Measurements from ENCODE around the gene ZDHHC24. TPM values are rescaled to one million over a fixed set of nuclear protein-coding genes. Genes with fewer than 3 reads are reported as not detected.
A peak's percentile ranks its signal among the peaks of the same experiment; 100 is the strongest.

The ZDHHC24 gene
- total and polyA plus RNA-seq, 7 experiments from 2014 or later: 7.8 to 24.5 (median 17.9) TPM

GRCh38 chr11:66491315-66491935 is 54.4 kb downstream of the ZDHHC24 start:
- intact Hi-C loops (cut with micrococcal nuclease): no loop called here
- no peak overlapping the region for H3K4me3 Mint-ChIP-seq
- no peak overlapping the region for H3K27ac ChIP-seq (ENCODE audit: low read depth, low read length)
- no peak overlapping the region for H3K4me3 ChIP-seq (ENCODE audit: low read length)
- POLR2A ChIA-PET: interaction anchor here (0.7 kb wide), 1 partner anchor 745 kb away, joined by 3 read pairs; no protein-coding TSS in a partner anchor
- DNase-seq: no peak
- H3K4me1 Mint-ChIP-seq: no peaks in the 10 kb centered on the region
- no peak for ATAC-seq
- H3K27me3 Mint-ChIP-seq: no peaks in the 10 kb centered on the region
- no peaks in the 10 kb centered on the region for H3K9me3 Mint-ChIP-seq
- H3K27ac Mint-ChIP-seq: peak overlapping the region in 1 of 9 donors; percentile 14
- CTCF ChIA-PET: no interaction called here
- peaks cover 0 to 81% (median 0%) of the 10 kb centered on the region in 3 experiments for H3K36me3 ChIP-seq (ENCODE audit: control insufficient read depth in 2 of 3, insufficient read depth in 3 of 3, low read length in 3 of 3)
- peaks cover 0 to 26% (median 5%) of the 10 kb centered on the region in 5 donors for H3K36me3 Mint-ChIP-seq
- no peaks in the 10 kb centered on the region for H3K9me3 ChIP-seq (ENCODE audit: control insufficient read depth in 2 of 3, low read length in 3 of 3)
- H3K27me3 ChIP-seq (ENCODE audit: control insufficient read depth in 2 of 2, insufficient read depth in 2 of 2, low read length in 2 of 2): no peaks in the 10 kb centered on the region
- no peaks in the 10 kb centered on the region for H3K4me1 ChIP-seq (ENCODE audit: control insufficient read depth in 2 of 2, insufficient read depth in 2 of 2, low read length in 2 of 2)

GRCh38 chr11:66489636-66490035 is 56.2 kb downstream of the ZDHHC24 start:
- Histone ChIP-seq H3K4me1 (ENCODE audit: control insufficient read depth in 2 of 2, insufficient read depth in 2 of 2, low read length in 2 of 2) (no peaks in the 10 kb centered on the region), H3K9me3 (ENCODE audit: control insufficient read depth in 2 of 3, low read length in 3 of 3) (no peaks in the 10 kb centered on the region), H3K4me3 (ENCODE audit: low read length) (no peak overlapping the region), H3K36me3 (ENCODE audit: control insufficient read depth in 2 of 3, insufficient read depth in 3 of 3, low read length in 3 of 3) (peaks cover 0 to 87% (median 0%) of the 10 kb centered on the region in 3 experiments), H3K27ac (ENCODE audit: low read depth, low read length) (no peak overlapping the region), H3K27me3 (ENCODE audit: control insufficient read depth in 2 of 2, insufficient read depth in 2 of 2, low read length in 2 of 2) (no peaks in the 10 kb centered on the region)
- H3K9me3 Mint-ChIP-seq: no peaks in the 10 kb centered on the region
- no peak overlapping the region for H3K27ac Mint-ChIP-seq
- ChIA-PET CTCF (interaction anchor here (0.6 kb wide), 1 partner anchor 345 kb away, joined by 4 read pairs; no protein-coding TSS in a partner anchor), POLR2A (interaction anchor here (1.0 kb wide), 1 partner anchor 12 kb away, joined by 3 read pairs; no protein-coding TSS in a partner anchor)
- H3K4me3 Mint-ChIP-seq: no peak overlapping the region
- intact Hi-C loops (cut with micrococcal nuclease): loop anchor here in 1 of 2 donors (10.0 kb wide), 1 partner anchor 125 kb away; the partner anchor contains the start of gene RBM14
- no peak for ATAC-seq
- no peaks in the 10 kb centered on the region for H3K27me3 Mint-ChIP-seq
- H3K4me1 Mint-ChIP-seq: no peaks in the 10 kb centered on the region
- H3K36me3 Mint-ChIP-seq: peaks cover 0 to 19% (median 5%) of the 10 kb centered on the region in 5 donors
- no peak for DNase-seq

GRCh38 chr11:66488957-66489356 is 56.9 kb downstream of the ZDHHC24 start:
- DNase-seq (no peak), ATAC-seq (no peak)
- Histone ChIP-seq H3K27ac (ENCODE audit: low read depth, low read length) (no peak overlapping the region), H3K36me3 (ENCODE audit: control insufficient read depth in 2 of 3, insufficient read depth in 3 of 3, low read length in 3 of 3) (peaks cover 0 to 88% (median 0%) of the 10 kb centered on the region in 3 experiments), H3K4me3 (ENCODE audit: low read length) (no peak overlapping the region), H3K4me1 (ENCODE audit: control insufficient read depth in 2 of 2, insufficient read depth in 2 of 2, low read length in 2 of 2) (no peaks in the 10 kb centered on the region), H3K9me3 (ENCODE audit: control insufficient read depth in 2 of 3, low read length in 3 of 3) (no peaks in the 10 kb centered on the region), H3K27me3 (ENCODE audit: control insufficient read depth in 2 of 2, insufficient read depth in 2 of 2, low read length in 2 of 2) (no peaks in the 10 kb centered on the region)
- Mint-ChIP-seq H3K9me3 (no peaks in the 10 kb centered on the region), H3K4me3 (no peak overlapping the region), H3K4me1 (no peaks in the 10 kb centered on the region), H3K27me3 (no peaks in the 10 kb centered on the region), H3K36me3 (peaks cover 0 to 19% (median 5%) of the 10 kb centered on the region in 5 donors), H3K27ac (no peak overlapping the region)
- intact Hi-C loops (cut with micrococcal nuclease): loop anchor here in 1 of 2 donors (10.0 kb wide), 1 partner anchor 126 kb away; the partner anchor contains the start of gene RBM14
- POLR2A ChIA-PET: no interaction called here
- CTCF ChIA-PET: interaction anchor here (0.6 kb wide), 1 partner anchor 134 kb away, joined by 3 read pairs; no protein-coding TSS in a partner anchor

GRCh38 chr11:66484806-66485380 is 61.0 kb downstream of the ZDHHC24 start:
- Mint-ChIP-seq H3K27ac (no peak overlapping the region), H3K27me3 (no peaks in the 10 kb centered on the region), H3K36me3 (peaks cover 0 to 15% (median 0%) of the 10 kb centered on the region in 5 donors), H3K4me3 (no peak overlapping the region), H3K9me3 (no peaks in the 10 kb centered on the region), H3K4me1 (peaks cover 3 to 18% (median 8%) of the 10 kb centered on the region in 7 donors)
- Histone ChIP-seq H3K9me3 (ENCODE audit: control insufficient read depth in 2 of 3, low read length in 3 of 3) (no peaks in the 10 kb centered on the region), H3K36me3 (ENCODE audit: control insufficient read depth in 2 of 3, insufficient read depth in 3 of 3, low read length in 3 of 3) (peaks cover 0 to 52% (median 0%) of the 10 kb centered on the region in 3 experiments), H3K4me1 (ENCODE audit: control insufficient read depth in 2 of 2, insufficient read depth in 2 of 2, low read length in 2 of 2) (peaks cover 0 to 7% of the 10 kb centered on the region in 2 donors), H3K27me3 (ENCODE audit: control insufficient read depth in 2 of 2, insufficient read depth in 2 of 2, low read length in 2 of 2) (no peaks in the 10 kb centered on the region), H3K27ac (ENCODE audit: low read depth, low read length) (no peak overlapping the region), H3K4me3 (ENCODE audit: low read length) (no peak overlapping the region)
- ATAC-seq (no peak), DNase-seq (no peak)
- ChIA-PET POLR2A (interaction anchor here (0.6 kb wide), 1 partner anchor 10 kb away, joined by 3 read pairs; no protein-coding TSS in a partner anchor), CTCF (no interaction called here)
- intact Hi-C loops (cut with micrococcal nuclease): loop anchor here in 1 of 2 donors (10.0 kb wide), 1 partner anchor 130 kb away; the partner anchor contains the start of gene RBM14

- CTCF ChIA-PET: interaction anchor here (0.5 to 2.6 kb wide), 7 partner anchors 9 to 538 kb away, joined by 3 to 12 read pairs (median 5); partner anchors contain the start of genes MRPL11, NPAS4, PELI3 and RBM4B
- peak; percentile 87 to 97 (median 95) for DNase-seq
- Histone ChIP-seq H3K4me1 (ENCODE audit: control insufficient read depth in 2 of 2, insufficient read depth in 2 of 2, low read length in 2 of 2) (peaks cover 9 to 14% of the 10 kb centered on the region in 2 donors), H3K9me3 (ENCODE audit: control insufficient read depth in 2 of 3, low read length in 3 of 3) (no peaks in the 10 kb centered on the region), H3K36me3 (ENCODE audit: control insufficient read depth in 2 of 3, insufficient read depth in 3 of 3, low read length in 3 of 3) (peaks cover 0 to 11% (median 0%) of the 10 kb centered on the region in 3 experiments), H3K4me3 (ENCODE audit: low read length) (peak within 1 kb of the TSS; percentile 86), H3K27me3 (ENCODE audit: control insufficient read depth in 2 of 2, insufficient read depth in 2 of 2, low read length in 2 of 2) (no peaks in the 10 kb centered on the region), H3K27ac (ENCODE audit: low read depth, low read length) (peak within 1 kb of the TSS; percentile 90)
- POLR2A ChIA-PET: interaction anchor here (0.6 to 4.3 kb wide), 15 partner anchors 13 to 198 kb away, joined by 3 to 42 read pairs (median 4); partner anchors contain the start of genes BBS1, CCDC87, CCS and MRPL11
- intact Hi-C loops (cut with micrococcal nuclease): loop anchor here (1.0 to 10.0 kb wide), 8 partner anchors 14 to 168 kb away; partner anchors contain the start of genes ACTN3 (in 2 of the 2), PELI3 (in 2 of the 2), RBM4 (in 2 of the 2) and ZDHHC24 (in 2 of the 2)
- Mint-ChIP-seq H3K4me1 (peaks cover 9 to 37% (median 17%) of the 10 kb centered on the region in 7 donors), H3K4me3 (peak within 1 kb of the TSS; percentile 86 to 92 (median 90)), H3K36me3 (peaks cover 0 to 11% (median 0%) of the 10 kb centered on the region in 5 donors), H3K9me3 (no peaks in the 10 kb centered on the region), H3K27ac (peak within 1 kb of the TSS; percentile 75 to 91 (median 90)), H3K27me3 (no peaks in the 10 kb centered on the region)
- ATAC-seq: peak; percentile 99
These were observed 65.5 kb downstream of the ZDHHC24 start, which contains the start of gene DPP3 for GRCh38 chr11:66480117-66480938. Gene DPP3, plus strand, starts transcription at chr11:66480434. Its CDS starts 1,767 bp downstream, at chr11:66482201.
